Measurements from ENCODE around the gene XXYLT1.

DNA sequence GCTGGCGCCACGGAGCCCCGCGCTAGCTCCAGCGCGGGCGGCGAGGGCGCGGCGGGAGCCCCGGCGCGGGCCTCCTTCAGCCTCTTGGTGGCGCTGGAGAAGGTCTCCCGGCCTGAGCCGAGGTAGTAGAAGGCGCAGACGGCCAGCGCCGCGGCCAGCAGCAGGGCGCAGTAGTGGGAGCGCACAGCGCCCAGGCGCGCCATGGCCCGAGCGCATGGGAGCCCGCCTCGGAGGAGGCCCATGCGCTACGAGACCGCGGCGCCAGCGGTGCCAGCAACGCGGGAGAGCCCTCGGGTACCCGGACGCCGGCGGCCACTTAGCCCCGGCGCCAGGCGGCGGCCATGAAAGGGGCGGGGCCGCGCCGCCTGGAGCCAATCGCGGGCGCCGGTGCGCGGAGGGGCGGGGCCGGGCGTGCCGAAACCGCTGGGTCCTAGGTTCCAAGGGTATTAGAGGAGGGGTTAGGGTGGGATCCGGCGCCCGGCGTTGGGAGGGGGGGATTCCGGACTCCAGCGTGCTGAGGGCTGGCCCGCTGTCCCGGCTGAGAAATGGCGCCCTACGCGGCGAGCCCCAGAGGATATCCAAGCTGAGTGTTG, at the start of gene XXYLT1:
- TF ChIP-seq, protein P1, sequence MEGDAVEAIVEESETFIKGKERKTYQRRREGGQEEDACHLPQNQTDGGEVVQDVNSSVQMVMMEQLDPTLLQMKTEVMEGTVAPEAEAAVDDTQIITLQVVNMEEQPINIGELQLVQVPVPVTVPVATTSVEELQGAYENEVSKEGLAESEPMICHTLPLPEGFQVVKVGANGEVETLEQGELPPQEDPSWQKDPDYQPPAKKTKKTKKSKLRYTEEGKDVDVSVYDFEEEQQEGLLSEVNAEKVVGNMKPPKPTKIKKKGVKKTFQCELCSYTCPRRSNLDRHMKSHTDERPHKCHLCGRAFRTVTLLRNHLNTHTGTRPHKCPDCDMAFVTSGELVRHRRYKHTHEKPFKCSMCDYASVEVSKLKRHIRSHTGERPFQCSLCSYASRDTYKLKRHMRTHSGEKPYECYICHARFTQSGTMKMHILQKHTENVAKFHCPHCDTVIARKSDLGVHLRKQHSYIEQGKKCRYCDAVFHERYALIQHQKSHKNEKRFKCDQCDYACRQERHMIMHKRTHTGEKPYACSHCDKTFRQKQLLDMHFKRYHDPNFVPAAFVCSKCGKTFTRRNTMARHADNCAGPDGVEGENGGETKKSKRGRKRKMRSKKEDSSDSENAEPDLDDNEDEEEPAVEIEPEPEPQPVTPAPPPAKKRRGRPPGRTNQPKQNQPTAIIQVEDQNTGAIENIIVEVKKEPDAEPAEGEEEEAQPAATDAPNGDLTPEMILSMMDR (IDR thresholded peaks at IDR 0.05): peak; percentile 69 to 84 (median 76)
- peak in 1 of 2 donors; percentile 25 for TF ChIP-seq POLR2A (IDR thresholded peaks at IDR 0.05)

Measured in tibial nerve (tissue), 3 donors.